Suprapubic skin (tissue), 4 donors: Measurements from ENCODE around the gene POU3F3. TPM values are rescaled to one million over a fixed set of nuclear protein-coding genes. Genes with fewer than 3 reads are reported as not detected.
A peak's percentile ranks its signal among the peaks of the same experiment; 100 is the strongest.

Experiments used
- DNase-seq, 2 donors: peaks; one replicate each; pipeline ENCODE4 v3.0.0-alpha.2; 2019; ENCODE audit warnings: low spot score in 2 of 2
- H3K27ac ChIP-seq: fragments of 200-600 bp; sonication (generic); one replicate; pipeline ENCODE4 v1.5.1; 2019
- H3K27me3 ChIP-seq: fragments of 200-600 bp; sonication (generic); one replicate; pipeline ENCODE4 v1.5.1; 2019
- H3K36me3 ChIP-seq: fragments of 200-600 bp; sonication (generic); one replicate; pipeline ENCODE4 v1.5.1; 2019
- H3K4me1 ChIP-seq: fragments of 200-600 bp; sonication (generic); one replicate; pipeline ENCODE4 v1.5.1; 2019
- H3K4me3 ChIP-seq: fragments of 200-600 bp; sonication (generic); one replicate; pipeline ENCODE4 v1.5.1; 2019; ENCODE audit warnings: mild to moderate bottlenecking
- H3K9me3 ChIP-seq: fragments of 200-600 bp; sonication (generic); one replicate; pipeline ENCODE4 v1.5.1; 2019
- EP300 ChIP-seq: sonication (generic); formaldehyde crosslinking; IDR thresholded peaks from one replicate; pipeline ENCODE4 v1.6.1; 2017; ENCODE audit warnings: antibody characterized with exemption
- POLR2A ChIP-seq, 2 donors: fragments of 450-650 bp; IDR thresholded peaks; one replicate each; pipeline ENCODE4 v1.6.1; 2017; ENCODE audit warnings: antibody characterized with exemption in 2 of 2, mild to moderate bottlenecking in 2 of 2, moderate library complexity in 2 of 2
- POLR2AphosphoS5 ChIP-seq, 3 donors: sonication (generic); formaldehyde crosslinking; IDR thresholded peaks; one replicate each; pipeline ENCODE4 v1.6.1; 2017; ENCODE audit warnings: antibody characterized with exemption in 3 of 3
- WGBS: methylation state at CpG from one replicate; pipeline ENCODE4 v1.1.5; 2018; 5-methylcytosine and 5-hydroxymethylcytosine counted together
- total RNA-seq, 4 donors: library from RNA; depleted of rRNA; stranded (reverse); fragments of >200 nt; gene quantifications; one replicate each; pipeline ENCODE4 v1.1.0, GENCODE V29; 2016
- TF ChIP-seq, protein P1 (sequence below), 2 donors: fragments of 200-600 bp in 1 of 2; fragments of 450-650 bp in 1 of 2; sonication (generic) in 1 of 2; IDR thresholded peaks; one replicate each; pipeline ENCODE4 v1.5.1; 2016 to 2019; ENCODE audit warnings: antibody characterized with exemption in 2 of 2, mild to moderate bottlenecking in 1 of 2, moderate library complexity in 1 of 2

POU3F3 gene
- total RNA-seq, 4 donors from 2014 or later: 0.30 to 1.5 (median 0.84) TPM

DNA sequence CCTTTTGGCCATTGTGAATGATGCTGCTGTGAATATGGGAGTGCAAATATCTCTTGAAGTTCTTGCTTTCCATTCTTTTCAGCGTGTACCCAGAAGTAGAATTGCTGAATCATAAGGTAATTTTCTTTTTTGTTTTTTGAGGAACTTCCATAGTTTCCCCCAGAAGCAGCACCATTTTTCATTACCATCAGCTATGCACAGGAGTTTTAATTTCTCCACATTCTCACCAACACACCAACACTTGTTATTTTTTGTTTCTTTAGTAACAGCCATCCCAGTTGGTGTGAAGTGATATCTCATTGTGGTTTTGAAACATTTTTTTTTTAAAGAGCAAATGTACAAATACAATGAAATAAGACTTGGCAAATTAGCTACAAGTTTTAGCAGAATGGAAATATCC lies 21.3 kb downstream of the POU3F3 start:
- 79% methylated on average over 1 of the region's 1 CpG for WGBS
- Histone ChIP-seq H3K27me3 (peaks cover 74% of the 10 kb centered on the region), H3K36me3 (no peaks in the 10 kb centered on the region), H3K4me3 (no peak overlapping the region), H3K27ac (no peak overlapping the region), H3K4me1 (peaks cover 17% of the 10 kb centered on the region), H3K9me3 (no peaks in the 10 kb centered on the region)
- TF ChIP-seq POLR2AphosphoS5 (IDR thresholded peaks at IDR 0.05) (no peak), POLR2A (IDR thresholded peaks at IDR 0.05) (no peak), EP300 (no peak)
- TF ChIP-seq, protein P1, sequence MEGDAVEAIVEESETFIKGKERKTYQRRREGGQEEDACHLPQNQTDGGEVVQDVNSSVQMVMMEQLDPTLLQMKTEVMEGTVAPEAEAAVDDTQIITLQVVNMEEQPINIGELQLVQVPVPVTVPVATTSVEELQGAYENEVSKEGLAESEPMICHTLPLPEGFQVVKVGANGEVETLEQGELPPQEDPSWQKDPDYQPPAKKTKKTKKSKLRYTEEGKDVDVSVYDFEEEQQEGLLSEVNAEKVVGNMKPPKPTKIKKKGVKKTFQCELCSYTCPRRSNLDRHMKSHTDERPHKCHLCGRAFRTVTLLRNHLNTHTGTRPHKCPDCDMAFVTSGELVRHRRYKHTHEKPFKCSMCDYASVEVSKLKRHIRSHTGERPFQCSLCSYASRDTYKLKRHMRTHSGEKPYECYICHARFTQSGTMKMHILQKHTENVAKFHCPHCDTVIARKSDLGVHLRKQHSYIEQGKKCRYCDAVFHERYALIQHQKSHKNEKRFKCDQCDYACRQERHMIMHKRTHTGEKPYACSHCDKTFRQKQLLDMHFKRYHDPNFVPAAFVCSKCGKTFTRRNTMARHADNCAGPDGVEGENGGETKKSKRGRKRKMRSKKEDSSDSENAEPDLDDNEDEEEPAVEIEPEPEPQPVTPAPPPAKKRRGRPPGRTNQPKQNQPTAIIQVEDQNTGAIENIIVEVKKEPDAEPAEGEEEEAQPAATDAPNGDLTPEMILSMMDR (IDR thresholded peaks at IDR 0.05): no peak
- DNase-seq: no peak

DNA sequence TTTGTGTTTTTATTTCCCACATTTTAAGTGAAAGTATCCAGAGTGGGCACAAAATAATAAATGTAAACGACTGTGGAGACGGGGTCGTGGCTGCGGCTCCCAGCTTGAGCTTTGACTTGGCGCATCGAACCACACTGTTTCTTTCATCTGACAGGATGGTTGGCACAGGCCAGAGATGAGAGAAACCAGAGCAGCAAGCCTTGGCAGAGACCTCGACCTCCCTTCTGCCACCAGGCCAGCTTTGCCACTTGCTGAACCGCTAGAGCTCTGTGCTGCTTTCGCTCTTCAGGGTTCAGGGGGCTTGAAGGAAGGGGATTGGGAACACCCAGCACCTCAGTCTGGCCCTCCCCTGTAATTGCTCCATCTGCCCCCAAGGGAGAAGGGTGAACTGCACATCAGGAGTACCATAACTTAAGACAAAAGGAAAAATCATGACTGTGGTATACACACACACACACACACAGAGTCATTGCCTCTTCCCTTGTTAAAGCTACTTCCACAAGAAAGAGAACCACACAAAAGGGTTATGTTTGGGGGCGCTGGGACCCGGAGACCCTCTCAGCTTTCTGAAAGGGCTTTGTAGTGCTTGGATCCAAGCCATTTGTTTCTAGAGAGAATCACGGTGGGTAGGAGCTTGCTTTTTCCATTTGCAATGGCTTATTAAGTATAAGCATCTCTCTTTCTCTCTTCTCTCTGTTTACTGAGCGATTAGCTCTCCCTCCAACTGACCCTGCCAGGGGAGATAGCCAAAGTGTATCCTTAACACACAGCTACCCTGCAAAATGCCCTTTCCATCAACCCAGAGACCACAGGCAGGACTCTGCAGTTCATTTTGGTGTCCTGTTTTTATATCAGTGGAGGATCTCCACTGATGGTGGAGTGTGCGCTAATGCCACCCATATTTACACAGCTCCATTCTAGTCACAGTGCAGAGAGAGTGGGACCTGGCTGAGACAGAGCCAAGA lies 23.0 kb downstream of the POU3F3 start:
- peaks cover 69% of the 10 kb centered on the region for H3K27me3 ChIP-seq
- WGBS: 81% methylated on average over 11 of the region's 14 CpGs

DNA sequence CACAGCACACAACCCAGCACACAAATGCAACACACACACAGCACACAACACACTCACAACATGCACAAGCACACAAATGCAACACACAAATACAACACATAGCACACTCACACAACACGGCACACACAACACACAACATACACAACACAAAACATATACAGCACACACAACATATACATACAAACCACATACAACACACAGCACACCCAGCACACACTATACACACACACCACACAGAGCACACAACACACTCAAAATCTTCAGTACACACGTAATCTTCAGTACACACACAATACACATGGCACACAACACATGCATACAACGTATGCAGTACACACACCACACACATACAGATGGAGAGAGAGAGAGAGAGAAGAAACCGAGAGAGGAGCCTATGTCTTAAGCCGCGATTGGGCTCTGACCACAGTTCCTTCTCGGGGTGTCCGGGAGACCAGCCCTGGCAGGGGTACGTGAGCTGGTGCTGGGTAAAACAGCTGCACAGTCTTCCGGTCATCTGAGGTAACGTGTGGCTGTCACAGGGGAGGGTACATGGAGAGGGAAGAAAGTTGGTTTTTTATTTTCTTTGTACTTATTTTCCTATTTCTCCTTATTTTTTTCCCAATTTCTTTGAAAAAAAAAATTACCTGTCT lies 25.1 kb downstream of the POU3F3 start:
- H3K9me3 ChIP-seq: no peaks in the 10 kb centered on the region
- 75% methylated on average over 11 of the region's 11 CpGs for WGBS
- H3K36me3 ChIP-seq: no peaks in the 10 kb centered on the region
- TF ChIP-seq POLR2A (IDR thresholded peaks at IDR 0.05) (no peak), EP300 (no peak), POLR2AphosphoS5 (IDR thresholded peaks at IDR 0.05) (no peak)
- TF ChIP-seq, protein P1 (IDR thresholded peaks at IDR 0.05): no peak
- H3K4me3 ChIP-seq: no peak overlapping the region
- peaks cover 64% of the 10 kb centered on the region for H3K27me3 ChIP-seq
- no peak for DNase-seq
- H3K4me1 ChIP-seq: no peaks in the 10 kb centered on the region
- no peak overlapping the region for H3K27ac ChIP-seq

More for the DNA sequence above, 23.0 kb downstream of the POU3F3 start:
- H3K4me1 ChIP-seq: peaks cover 13% of the 10 kb centered on the region
- H3K4me3 ChIP-seq: no peak overlapping the region
- no peaks in the 10 kb centered on the region for H3K9me3 ChIP-seq
- H3K36me3 ChIP-seq: no peaks in the 10 kb centered on the region
- peak in 1 of 2 donors; percentile 53 for DNase-seq
- no peak overlapping the region for H3K27ac ChIP-seq
- TF ChIP-seq EP300 (no peak), POLR2A (IDR thresholded peaks at IDR 0.05) (no peak), POLR2AphosphoS5 (IDR thresholded peaks at IDR 0.05) (no peak)
- TF ChIP-seq, protein P1 (IDR thresholded peaks at IDR 0.05): no peak

DNA sequence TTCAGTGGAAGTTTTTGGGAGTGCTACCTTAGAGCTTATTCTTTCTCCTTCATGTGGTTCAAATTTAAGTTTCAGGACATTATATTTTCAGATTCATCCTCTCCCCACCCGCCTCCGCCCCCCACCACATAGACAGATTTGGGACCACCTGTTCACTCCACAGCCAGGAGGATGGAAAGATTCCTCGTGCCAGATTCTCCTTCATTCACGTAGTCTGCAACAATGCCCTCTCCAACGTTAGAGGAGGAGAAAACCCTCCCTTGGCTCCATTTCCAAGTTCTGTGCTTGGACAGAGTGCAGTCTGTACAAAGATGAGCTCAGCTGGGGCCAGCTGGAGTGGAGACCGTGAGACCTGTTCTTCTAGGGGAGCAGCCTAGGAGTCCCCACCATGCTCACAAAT lies 26.2 kb downstream of the POU3F3 start:
- no peaks in the 10 kb centered on the region for H3K36me3 ChIP-seq
- no peak overlapping the region for H3K4me3 ChIP-seq
- H3K27ac ChIP-seq: no peak overlapping the region
- 55% methylated on average over 6 of the region's 6 CpGs for WGBS
- DNase-seq: no peak
- no peaks in the 10 kb centered on the region for H3K9me3 ChIP-seq
- H3K27me3 ChIP-seq: peaks cover 72% of the 10 kb centered on the region
- TF ChIP-seq, protein P1 (IDR thresholded peaks at IDR 0.05): no peak
- TF ChIP-seq POLR2A (IDR thresholded peaks at IDR 0.05) (no peak), POLR2AphosphoS5 (IDR thresholded peaks at IDR 0.05) (no peak)
- no peaks in the 10 kb centered on the region for H3K4me1 ChIP-seq

DNA sequence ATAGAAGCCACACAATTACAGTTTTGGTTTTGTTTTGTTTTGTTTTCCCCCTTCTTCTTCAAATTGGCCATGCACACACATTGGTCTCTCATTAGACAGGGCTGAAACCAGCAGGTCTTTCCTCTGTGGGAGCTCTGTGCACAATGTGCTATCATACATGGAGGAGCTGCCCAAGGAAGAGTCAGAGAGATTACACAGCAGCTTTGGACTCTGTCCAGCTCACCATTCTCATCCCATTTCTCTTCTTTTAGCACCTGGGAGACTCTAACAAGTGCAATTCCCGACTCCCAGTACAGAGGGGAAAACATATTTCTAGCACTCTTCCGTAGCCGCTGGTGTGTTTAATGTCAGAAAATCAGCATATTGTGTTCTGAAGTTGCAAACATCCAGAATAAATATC lies 29.4 kb downstream of the POU3F3 start:
- DNase-seq: no peak
- Histone ChIP-seq H3K36me3 (no peaks in the 10 kb centered on the region), H3K9me3 (no peaks in the 10 kb centered on the region), H3K4me3 (no peak overlapping the region), H3K4me1 (no peaks in the 10 kb centered on the region), H3K27me3 (peaks cover 67% of the 10 kb centered on the region), H3K27ac (no peak overlapping the region)
- TF ChIP-seq EP300 (no peak), POLR2AphosphoS5 (IDR thresholded peaks at IDR 0.05) (no peak), POLR2A (IDR thresholded peaks at IDR 0.05) (no peak)
- TF ChIP-seq, protein P1 (IDR thresholded peaks at IDR 0.05): no peak
- WGBS: 71% methylated on average over 3 of the region's 3 CpGs
